T-cell (primary cell): ENCODE data around the gene CIB1. TPM values are rescaled to one million over a fixed set of nuclear protein-coding genes. Genes with fewer than 3 reads are reported as not detected.

Experiments used
- ATAC-seq, 4 experiments: fragments of 200-7000 bp in 3 of 4; fragments of 150-1000 bp in 1 of 4; cut with Tn5 transposase; replicated peaks in 1 of 4; 1 replicate in 3 of 4; 2 replicates in 1 of 4; pipeline ENCODE4 v1.10.0; 2021; ENCODE audit warnings: moderate library complexity in 3 of 4, mild to moderate bottlenecking in 2 of 4, moderate number of reproducible peaks in 1 of 4
- CTCF ChIA-PET, 2 donors: fragments of 300-600 bp; sonication (Branson Sonifier 250); formaldehyde crosslinking; loops; one replicate each; lab custom pipeline; 2022; ENCODE audit warnings: antibody characterized with exemption in 2 of 2; lab: Charles Lee
- POLR2A ChIA-PET, 2 donors: fragments of 300-600 bp; sonication (Branson Sonifier 250); formaldehyde crosslinking; loops; one replicate each; lab custom pipeline; 2022; ENCODE audit warnings: antibody characterized with exemption in 2 of 2; lab: Charles Lee
- DNase-seq, 35 experiments: peaks; one replicate each; pipeline versions ENCODE4 v3.0.0 to v3.0.0-alpha.2; 2013 to 2023
- H3K27ac ChIP-seq: one replicate; pipeline ENCODE4 v1.5.1; 2013; ENCODE audit warnings: low read length
- H3K27me3 ChIP-seq, 2 experiments: replicated peaks in 1 of 2; 1 replicate in 1 of 2; 2 replicates in 1 of 2; pipeline versions ENCODE4 v1.6.1 to v1.7.0; 2013; ENCODE audit warnings: low read length in 1 of 2, mixed read lengths in 1 of 2; ENCODE audit not compliant: control insufficient read depth in 2 of 2, insufficient read depth in 2 of 2; ENCODE audit errors: extremely low read depth in 1 of 2
- H3K36me3 ChIP-seq, 2 donors: 1 replicate in 1 of 2; 2 replicates in 1 of 2; pipeline versions ENCODE4 v1.6.1 to v1.7.0; 2013; ENCODE audit warnings: low read length in 1 of 2; ENCODE audit not compliant: control insufficient read depth in 2 of 2, insufficient read depth in 1 of 2; ENCODE audit errors: extremely low read depth in 1 of 2
- H3K4me1 ChIP-seq, 2 experiments: 1 replicate in 1 of 2; 2 replicates in 1 of 2; pipeline versions ENCODE4 v1.6.1 to v1.7.0; 2013; ENCODE audit warnings: low read length in 2 of 2, mixed read lengths in 1 of 2; ENCODE audit not compliant: insufficient read depth in 2 of 2, control insufficient read depth in 1 of 2; ENCODE audit errors: extremely low read depth in 1 of 2
- H3K4me3 ChIP-seq, 2 donors: 1 replicate in 1 of 2; 2 replicates in 1 of 2; pipeline versions ENCODE4 v1.5.1 to v1.7.0; 2013; ENCODE audit warnings: mild to moderate bottlenecking in 2 of 2, low read length in 1 of 2, moderate library complexity in 1 of 2; ENCODE audit not compliant: control insufficient read depth in 1 of 2; ENCODE audit errors: extremely low read depth in 1 of 2
- H3K9me3 ChIP-seq: 2 replicates; pipeline ENCODE4 v1.7.0; 2013
- H3K27ac Mint-ChIP-seq, 2 donors: one replicate each; pipeline ENCODE4 v1.8.0; 2020 to 2021; ENCODE audit warnings: mild to moderate bottlenecking in 2 of 2, mixed read lengths in 2 of 2
- H3K27me3 Mint-ChIP-seq, 2 donors: one replicate each; pipeline ENCODE4 v1.8.0; 2021 to 2022; ENCODE audit warnings: mixed read lengths in 2 of 2
- H3K36me3 Mint-ChIP-seq: one replicate; pipeline ENCODE4 v1.8.0; 2021; ENCODE audit warnings: mixed read lengths
- H3K4me1 Mint-ChIP-seq, 3 donors: one replicate each; pipeline ENCODE4 v1.8.0; 2020 to 2022; ENCODE audit warnings: mixed read lengths in 3 of 3, mild to moderate bottlenecking in 1 of 3
- H3K4me3 Mint-ChIP-seq, 3 donors: one replicate each; pipeline ENCODE4 v1.8.0; 2020 to 2022; ENCODE audit warnings: mild to moderate bottlenecking in 3 of 3, mixed read lengths in 3 of 3, moderate library complexity in 3 of 3
- H3K9me3 Mint-ChIP-seq, 3 donors: one replicate each; pipeline ENCODE4 v1.8.0; 2020 to 2022; ENCODE audit warnings: mixed read lengths in 3 of 3
- WGBS: methylation state at CpG from one replicate; pipeline ENCODE4 v1.1.5; 2013; ENCODE audit warnings: missing lambda C conversion rate; ENCODE audit not compliant: insufficient coverage; 5-methylcytosine and 5-hydroxymethylcytosine counted together
- total RNA-seq, 35 experiments: library from RNA in 6 of 35; stranded (reverse) in 6 of 35; fragments of 120-200 nt in 1 of 35; gene quantifications; one replicate each; pipeline versions ENCODE4 v1.2.1 to v1.2.4 and lab custom pipeline; 2013 to 2026

Gene CIB1
- total RNA-seq, 5 donors from 2014 or later (not counting 1 experiment from before 2014, with no cell fraction given) = 112 to 201 (median 139) TPM

DNA sequence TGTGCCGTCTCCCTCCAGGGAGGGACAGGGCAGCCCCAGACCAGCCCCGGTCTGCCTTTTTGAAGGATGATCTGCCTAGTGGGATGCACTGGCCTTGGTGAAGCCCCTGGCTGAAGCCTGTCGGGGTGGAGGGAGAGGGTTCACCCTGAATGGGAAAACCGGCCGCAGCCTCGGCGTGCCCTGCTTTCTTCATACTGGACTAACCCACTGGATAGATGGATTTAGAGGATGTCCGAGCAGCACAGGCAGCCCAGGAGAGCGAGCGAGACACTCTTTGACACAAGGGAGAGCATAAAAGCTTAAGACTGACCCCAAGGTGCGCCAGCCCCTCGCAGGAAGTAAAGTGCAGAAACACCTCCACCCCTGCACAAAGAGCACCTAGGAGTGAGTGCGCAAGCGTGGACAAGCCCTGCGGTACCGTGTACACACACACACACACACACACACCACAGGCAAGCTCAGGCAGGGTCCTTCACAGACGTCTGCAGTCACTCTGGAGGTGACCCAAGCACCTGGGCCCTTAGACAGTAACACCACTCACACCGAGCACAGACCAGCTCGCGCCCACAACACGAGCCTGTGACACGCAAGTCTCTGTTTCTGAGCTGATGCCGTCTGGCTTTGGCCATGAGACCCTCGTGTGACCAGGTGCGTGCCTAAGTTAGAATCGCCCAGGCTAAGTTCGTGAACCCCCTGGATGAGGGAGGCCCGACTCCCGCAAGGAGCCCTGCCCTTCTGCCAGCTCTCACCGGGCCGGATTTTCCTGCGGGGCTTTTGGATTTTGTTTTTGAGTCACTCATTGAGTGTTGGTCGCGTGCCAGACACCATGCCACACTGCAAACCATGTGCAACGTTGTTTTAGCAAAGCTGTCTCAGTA is 21.3 kb downstream of the CIB1 start:
- Mint-ChIP-seq H3K4me3 (no peak overlapping the region), H3K36me3 (peaks cover 18% of the 10 kb centered on the region), H3K4me1 (peaks cover 22 to 51% (median 40%) of the 10 kb centered on the region in 3 donors), H3K27me3 (no peaks in the 10 kb centered on the region), H3K27ac (no peak overlapping the region), H3K9me3 (no peaks in the 10 kb centered on the region)
- Histone ChIP-seq H3K4me3 (no peak overlapping the region), H3K36me3 (peaks cover 6 to 10% of the 10 kb centered on the region in 2 donors), H3K9me3 (no peaks in the 10 kb centered on the region), H3K27me3 (no peaks in the 10 kb centered on the region), H3K27ac (no peak overlapping the region), H3K4me1 (peaks cover 0 to 26% of the 10 kb centered on the region in 2 experiments)
- ChIA-PET POLR2A (no interaction called here), CTCF (no interaction called here)
- DNase-seq = no peak
- ATAC-seq = no peak
- 95% methylated on average over 24 of the region's 35 CpGs for WGBS

DNA sequence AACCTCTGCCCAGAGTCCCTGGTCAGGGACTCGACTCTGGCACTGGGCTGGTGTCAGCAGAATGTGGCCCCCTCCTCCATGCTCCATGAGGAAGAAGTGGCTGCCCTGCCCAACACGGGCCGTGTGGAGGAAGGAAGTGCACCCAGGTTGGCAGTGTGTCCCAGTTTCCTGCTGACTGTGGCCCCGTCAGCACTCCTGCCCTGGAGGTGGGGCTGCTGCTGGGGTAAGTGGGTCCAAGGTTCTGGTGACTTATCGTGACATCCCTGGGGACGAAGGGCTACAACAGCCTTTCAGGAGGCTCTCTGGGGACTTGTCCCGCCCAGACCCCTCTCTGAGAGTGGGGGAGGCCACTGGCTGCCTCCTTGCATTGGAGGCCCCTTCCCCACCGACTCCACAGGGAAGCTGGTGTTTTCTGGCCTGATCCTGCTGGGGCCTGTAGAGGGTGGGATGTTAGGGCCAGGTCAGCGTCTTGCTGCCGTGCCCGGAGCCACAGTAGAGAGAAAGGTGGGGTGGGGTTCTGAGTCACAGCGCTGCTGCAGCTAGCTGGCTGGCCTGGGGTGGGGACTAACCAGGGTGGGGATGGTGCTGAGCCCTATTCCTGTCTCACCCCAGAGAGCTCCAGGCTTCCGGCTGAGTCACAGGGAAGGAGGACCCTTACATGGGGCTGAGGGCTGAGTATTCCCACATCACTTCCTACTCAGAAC is 22.1 kb downstream of the CIB1 start:
- no peak overlapping the region for H3K27ac ChIP-seq
- peaks cover 15% of the 10 kb centered on the region for H3K36me3 Mint-ChIP-seq
- 93% methylated on average over 6 of the region's 13 CpGs for WGBS

DNA sequence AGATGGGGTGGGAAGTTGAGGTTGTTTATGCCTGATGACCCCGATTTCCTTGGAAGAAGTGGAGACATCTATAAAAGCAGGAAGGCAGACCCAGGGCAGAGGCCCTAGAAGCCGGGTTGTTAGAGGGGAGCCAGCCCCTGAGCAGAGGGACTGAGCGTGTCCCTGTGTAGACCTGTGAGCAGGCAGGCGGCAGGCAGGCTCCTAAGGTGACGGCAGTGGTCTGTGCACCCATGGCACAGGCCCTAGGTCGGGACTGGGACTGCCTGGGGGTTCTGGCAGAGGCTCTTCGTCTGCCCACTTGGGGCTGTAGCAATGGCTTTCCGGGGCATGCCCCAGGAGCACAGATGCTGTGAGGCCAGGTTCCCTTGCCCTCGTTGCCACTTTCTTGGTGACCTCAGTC is 22.7 kb downstream of the CIB1 start:
- H3K27ac Mint-ChIP-seq = no peak overlapping the region
- ChIA-PET CTCF (no interaction called here), POLR2A (no interaction called here)
- Histone ChIP-seq H3K36me3 (peaks cover 6 to 16% of the 10 kb centered on the region in 2 donors), H3K27ac (no peak overlapping the region), H3K4me3 (no peak overlapping the region), H3K9me3 (no peaks in the 10 kb centered on the region), H3K4me1 (peaks cover 0 to 26% of the 10 kb centered on the region in 2 experiments), H3K27me3 (no peaks in the 10 kb centered on the region)
- peaks cover 20% of the 10 kb centered on the region for H3K36me3 Mint-ChIP-seq
- H3K9me3 Mint-ChIP-seq = no peaks in the 10 kb centered on the region
- no peak overlapping the region for H3K4me3 Mint-ChIP-seq
- no peaks in the 10 kb centered on the region for H3K27me3 Mint-ChIP-seq
- H3K4me1 Mint-ChIP-seq = peaks cover 22 to 43% (median 40%) of the 10 kb centered on the region in 3 donors
- ATAC-seq = peak in 1 of 4 experiments; percentile 13
- no peak for DNase-seq
- WGBS = 96% methylated on average over 9 of the region's 9 CpGs

More for the DNA sequence above, 22.1 kb downstream of the CIB1 start:
- Mint-ChIP-seq H3K27ac (no peak overlapping the region), H3K4me3 (no peak overlapping the region), H3K9me3 (no peaks in the 10 kb centered on the region), H3K4me1 (peaks cover 22 to 45% (median 40%) of the 10 kb centered on the region in 3 donors), H3K27me3 (no peaks in the 10 kb centered on the region)
- DNase-seq = no peak
- no peaks in the 10 kb centered on the region for H3K9me3 ChIP-seq
- ATAC-seq = no peak
- CTCF ChIA-PET = no interaction called here
- peaks cover 6 to 14% of the 10 kb centered on the region in 2 donors for H3K36me3 ChIP-seq
- H3K4me1 ChIP-seq = peaks cover 0 to 26% of the 10 kb centered on the region in 2 experiments
- H3K27me3 ChIP-seq = no peaks in the 10 kb centered on the region
- POLR2A ChIA-PET = interaction anchor here in 1 of 2 donors (0.6 kb wide), 1 partner anchor 184 kb away, joined by 3 read pairs; no protein-coding TSS in a partner anchor
- H3K4me3 ChIP-seq = no peak overlapping the region

DNA sequence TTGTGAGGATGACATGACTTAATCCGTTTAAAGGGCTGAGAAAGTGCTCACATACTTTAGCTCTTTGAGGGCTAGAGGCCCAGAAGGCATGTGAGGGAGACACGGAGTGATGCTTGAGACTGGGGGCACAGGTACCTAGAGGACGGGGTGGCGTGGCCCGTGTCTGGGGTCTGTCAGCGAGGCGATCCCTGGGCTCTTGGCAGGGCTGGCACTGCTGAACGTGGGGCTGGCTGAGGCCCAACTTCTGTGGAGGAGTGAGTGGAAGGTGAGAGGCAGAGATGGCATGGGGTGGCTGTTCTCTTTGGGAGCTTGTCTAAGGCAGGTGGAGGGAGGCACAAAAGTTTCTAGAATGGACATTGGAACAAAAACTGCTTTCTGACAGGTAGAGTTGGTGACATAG is 23.1 kb downstream of the CIB1 start:
- CTCF ChIA-PET = interaction anchor here in 1 of 2 donors (0.5 kb wide), 1 partner anchor 54 kb away, joined by 4 read pairs; no protein-coding TSS in a partner anchor
- peaks cover 0 to 26% of the 10 kb centered on the region in 2 experiments for H3K4me1 ChIP-seq
- ATAC-seq = no peak
- Mint-ChIP-seq H3K27ac (peak overlapping the region in 1 of 2 donors; percentile 17), H3K27me3 (no peaks in the 10 kb centered on the region), H3K36me3 (peaks cover 23% of the 10 kb centered on the region), H3K9me3 (no peaks in the 10 kb centered on the region), H3K4me1 (peaks cover 22 to 45% (median 40%) of the 10 kb centered on the region in 3 donors), H3K4me3 (no peak overlapping the region)
- no peak overlapping the region for H3K4me3 ChIP-seq
- WGBS = 97% methylated on average over 8 of the region's 8 CpGs
- DNase-seq = no peak
- H3K27ac ChIP-seq = no peak overlapping the region
- no peaks in the 10 kb centered on the region for H3K9me3 ChIP-seq
- POLR2A ChIA-PET = no interaction called here
- H3K36me3 ChIP-seq = peaks cover 6 to 16% of the 10 kb centered on the region in 2 donors
- H3K27me3 ChIP-seq = no peaks in the 10 kb centered on the region

DNA sequence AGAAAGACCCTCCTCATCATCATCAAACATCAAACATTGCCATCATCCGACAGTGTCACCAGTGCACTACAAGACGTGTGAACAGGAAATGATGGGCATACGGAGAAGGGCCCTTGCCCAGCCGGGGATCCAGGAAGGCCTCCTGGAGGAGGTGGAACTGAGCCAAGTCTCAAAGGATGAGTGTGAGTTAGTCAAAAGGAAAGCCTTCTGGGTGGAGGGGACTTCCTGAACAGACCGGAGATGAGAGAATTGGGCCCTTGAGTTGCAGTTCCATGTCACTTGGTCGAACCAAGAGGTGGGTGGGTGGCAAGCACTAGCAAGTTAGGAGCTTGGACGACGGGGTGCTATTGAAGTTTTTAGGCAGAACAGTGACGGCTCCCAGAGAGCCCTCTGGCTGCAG is 24.1 kb downstream of the CIB1 start:
- Histone ChIP-seq H3K27ac (no peak overlapping the region), H3K27me3 (no peaks in the 10 kb centered on the region), H3K36me3 (peaks cover 6 to 16% of the 10 kb centered on the region in 2 donors), H3K4me1 (peaks cover 0 to 26% of the 10 kb centered on the region in 2 experiments), H3K9me3 (no peaks in the 10 kb centered on the region), H3K4me3 (no peak overlapping the region)
- Mint-ChIP-seq H3K27me3 (no peaks in the 10 kb centered on the region), H3K9me3 (no peaks in the 10 kb centered on the region), H3K4me1 (peaks cover 20 to 41% (median 40%) of the 10 kb centered on the region in 3 donors), H3K27ac (peak overlapping the region in 1 of 2 donors; percentile 67), H3K36me3 (peaks cover 23% of the 10 kb centered on the region), H3K4me3 (no peak overlapping the region)
- DNase-seq (no peak), ATAC-seq (no peak)
- ChIA-PET CTCF (no interaction called here), POLR2A (no interaction called here)
- WGBS = 18% methylated on average over 8 of the region's 9 CpGs

DNA sequence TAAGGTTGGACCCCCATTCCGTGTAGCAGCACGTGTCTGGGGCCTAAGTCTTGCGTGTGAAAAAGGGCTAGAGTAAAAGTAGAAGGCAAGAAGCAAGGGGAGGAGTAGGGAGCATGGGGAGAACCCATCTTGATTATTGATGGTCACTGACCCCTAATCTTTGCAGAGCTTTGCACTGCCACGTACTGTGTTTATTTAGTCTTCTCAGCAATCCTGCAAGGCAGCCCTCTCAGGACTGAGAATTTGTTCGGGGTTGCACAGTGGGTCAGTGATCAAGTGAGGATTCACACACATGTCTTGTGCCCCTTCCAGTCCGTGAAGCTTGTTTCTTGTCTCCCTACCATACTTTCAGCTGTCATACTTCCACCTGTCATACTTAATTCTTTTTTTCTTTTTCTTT is 25.4 kb downstream of the CIB1 start:
- H3K36me3 Mint-ChIP-seq = peaks cover 23% of the 10 kb centered on the region
- no peaks in the 10 kb centered on the region for H3K9me3 Mint-ChIP-seq
- H3K4me1 Mint-ChIP-seq = peaks cover 20 to 38% (median 34%) of the 10 kb centered on the region in 3 donors
- no peak for DNase-seq
- no peak overlapping the region for H3K4me3 Mint-ChIP-seq
- no peaks in the 10 kb centered on the region for H3K9me3 ChIP-seq
- H3K27ac ChIP-seq = no peak overlapping the region
- H3K36me3 ChIP-seq = peaks cover 6 to 16% of the 10 kb centered on the region in 2 donors
- 97% methylated on average over 5 of the region's 6 CpGs for WGBS
- ChIA-PET POLR2A (interaction anchor here in 1 of 2 donors (0.6 kb wide), 1 partner anchor 10 kb away, joined by 5 read pairs; no protein-coding TSS in a partner anchor), CTCF (interaction anchor here in 1 of 2 donors (0.8 kb wide), 1 partner anchor 42 kb away, joined by 3 read pairs; no protein-coding TSS in a partner anchor)
- H3K27me3 ChIP-seq = no peaks in the 10 kb centered on the region
- no peak for ATAC-seq
- H3K4me1 ChIP-seq = peaks cover 0 to 27% of the 10 kb centered on the region in 2 experiments
- no peak overlapping the region for H3K27ac Mint-ChIP-seq
- no peaks in the 10 kb centered on the region for H3K27me3 Mint-ChIP-seq
- no peak overlapping the region for H3K4me3 ChIP-seq
